ENCODE results near the gene PLEKHG4. TPM values are rescaled to one million over a fixed set of nuclear protein-coding genes. Genes with fewer than 3 reads are reported as not detected.

Gene PLEKHG4
- polyA plus RNA-seq, 2 donors = 8.9 to 13.3 TPM

DNA sequence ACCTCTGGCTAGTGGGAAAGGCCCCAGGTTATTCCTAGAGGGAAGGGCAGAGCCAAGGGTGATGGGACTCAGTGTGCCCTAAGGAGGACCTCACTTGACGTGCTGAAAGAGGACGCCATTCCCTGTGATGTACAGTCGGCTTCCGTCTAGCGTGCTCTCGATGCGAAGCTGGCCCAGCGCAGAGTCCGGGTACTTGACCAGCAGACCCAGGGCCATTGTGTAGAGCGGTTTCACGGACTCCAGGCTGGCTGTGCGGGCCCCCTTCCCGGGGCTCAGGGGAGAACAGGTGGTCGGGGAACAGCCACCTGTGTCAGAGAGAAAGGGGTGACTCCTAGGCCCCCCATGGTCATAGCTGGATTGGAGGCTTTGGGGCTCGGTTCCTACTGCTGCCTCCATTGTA, 19.9 kb downstream of the PLEKHG4 start:
- no peak overlapping the region for H3K27ac ChIP-seq (ENCODE audit: low read depth in 2 of 2, low read length in 1 of 2)
- H3K9me3 ChIP-seq (ENCODE audit: control insufficient read depth in 2 of 2, insufficient read depth in 1 of 2, low read depth in 1 of 2, low read length in 1 of 2) = no peaks in the 10 kb centered on the region
- WGBS, 2 donors = 93 to 95% methylated on average over 15 of the region's 15 CpGs
- H3K36me3 ChIP-seq (ENCODE audit: control insufficient read depth in 2 of 2, insufficient read depth in 2 of 2, low read length in 1 of 2) = no peaks in the 10 kb centered on the region
- H3K27me3 ChIP-seq (ENCODE audit: control insufficient read depth in 1 of 2, insufficient read depth in 2 of 2, low read length in 2 of 2) = no peaks in the 10 kb centered on the region
- peaks cover 2 to 5% of the 10 kb centered on the region in 2 donors for H3K4me1 ChIP-seq (ENCODE audit: control insufficient read depth in 2 of 2, insufficient read depth in 2 of 2, low read length in 1 of 2)
- H3K4me3 ChIP-seq (ENCODE audit: low read depth in 1 of 2, low read length in 2 of 2) = no peak overlapping the region

GRCh38 chr16:67301080-67301782, 21.9 kb downstream of the PLEKHG4 start:
- Histone ChIP-seq H3K4me3 (ENCODE audit: low read depth in 1 of 2, low read length in 2 of 2) (no peak overlapping the region), H3K9me3 (ENCODE audit: control insufficient read depth in 2 of 2, insufficient read depth in 1 of 2, low read depth in 1 of 2, low read length in 1 of 2) (no peaks in the 10 kb centered on the region), H3K36me3 (ENCODE audit: control insufficient read depth in 2 of 2, insufficient read depth in 2 of 2, low read length in 1 of 2) (no peaks in the 10 kb centered on the region), H3K27me3 (ENCODE audit: control insufficient read depth in 1 of 2, insufficient read depth in 2 of 2, low read length in 2 of 2) (no peaks in the 10 kb centered on the region), H3K27ac (ENCODE audit: low read depth in 2 of 2, low read length in 1 of 2) (no peak overlapping the region), H3K4me1 (ENCODE audit: control insufficient read depth in 2 of 2, insufficient read depth in 2 of 2, low read length in 1 of 2) (peaks cover 2 to 5% of the 10 kb centered on the region in 2 donors)
- WGBS, 2 donors = 54 to 57% methylated on average over 11 of the region's 11 CpGs

GRCh38 chr16:67302076-67302475, 22.7 kb downstream of the PLEKHG4 start:
- Histone ChIP-seq H3K4me3 (ENCODE audit: low read depth in 1 of 2, low read length in 2 of 2) (no peak overlapping the region), H3K9me3 (ENCODE audit: control insufficient read depth in 2 of 2, insufficient read depth in 1 of 2, low read depth in 1 of 2, low read length in 1 of 2) (no peaks in the 10 kb centered on the region), H3K36me3 (ENCODE audit: control insufficient read depth in 2 of 2, insufficient read depth in 2 of 2, low read length in 1 of 2) (no peaks in the 10 kb centered on the region), H3K27ac (ENCODE audit: low read depth in 2 of 2, low read length in 1 of 2) (no peak overlapping the region), H3K4me1 (ENCODE audit: control insufficient read depth in 2 of 2, insufficient read depth in 2 of 2, low read length in 1 of 2) (peaks cover 2 to 5% of the 10 kb centered on the region in 2 donors), H3K27me3 (ENCODE audit: control insufficient read depth in 1 of 2, insufficient read depth in 2 of 2, low read length in 2 of 2) (no peaks in the 10 kb centered on the region)
- 79 to 80% methylated on average over 7 of the region's 7 CpGs for WGBS, 2 donors

DNA sequence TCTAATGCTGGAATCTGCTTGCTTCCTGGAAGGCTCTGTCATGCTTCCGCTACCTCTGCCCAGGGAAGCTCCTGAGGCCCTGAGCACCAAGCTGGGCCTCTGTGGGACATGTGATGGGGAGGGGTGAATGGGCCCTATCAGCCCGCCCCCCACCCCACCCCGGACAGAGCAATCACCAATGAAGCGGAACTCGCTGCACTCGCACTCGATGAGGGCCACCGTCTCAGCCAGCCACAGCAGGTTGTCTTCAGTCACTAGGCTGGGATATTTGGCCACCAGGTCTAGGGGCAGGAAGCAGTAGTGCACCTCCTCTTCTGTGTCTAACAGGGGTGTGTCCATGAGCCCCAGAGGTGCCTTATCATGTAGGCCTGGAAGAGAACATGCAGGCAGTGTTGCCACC, 23.6 kb downstream of the PLEKHG4 start:
- Histone ChIP-seq H3K4me3 (ENCODE audit: low read depth in 1 of 2, low read length in 2 of 2) (no peak overlapping the region), H3K4me1 (ENCODE audit: control insufficient read depth in 2 of 2, insufficient read depth in 2 of 2, low read length in 1 of 2) (peaks cover 2 to 5% of the 10 kb centered on the region in 2 donors), H3K27me3 (ENCODE audit: control insufficient read depth in 1 of 2, insufficient read depth in 2 of 2, low read length in 2 of 2) (no peaks in the 10 kb centered on the region), H3K36me3 (ENCODE audit: control insufficient read depth in 2 of 2, insufficient read depth in 2 of 2, low read length in 1 of 2) (no peaks in the 10 kb centered on the region), H3K27ac (ENCODE audit: low read depth in 2 of 2, low read length in 1 of 2) (no peak overlapping the region), H3K9me3 (ENCODE audit: control insufficient read depth in 2 of 2, insufficient read depth in 1 of 2, low read depth in 1 of 2, low read length in 1 of 2) (no peaks in the 10 kb centered on the region)
- WGBS, 2 donors = 84 to 89% methylated on average over 8 of the region's 8 CpGs

DNA sequence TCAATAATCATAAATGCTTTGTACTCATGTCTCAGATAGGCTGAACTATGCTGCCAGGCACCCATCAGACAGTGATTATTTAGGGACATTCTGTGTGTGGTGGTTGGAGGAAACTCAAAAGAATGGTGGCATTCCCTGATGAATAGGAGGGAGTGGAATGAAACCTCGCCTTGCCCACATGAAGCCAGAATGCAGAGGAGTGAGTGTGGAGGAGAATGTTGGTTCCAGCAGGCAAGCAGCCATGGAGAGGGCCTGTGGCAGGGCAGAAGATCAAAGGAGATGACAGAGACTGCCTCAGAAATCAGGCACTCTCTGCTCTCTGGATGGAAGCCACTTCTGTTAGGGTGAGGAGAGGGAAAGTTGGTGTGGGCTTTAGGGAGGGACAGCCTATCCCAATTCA, 24.7 kb downstream of the PLEKHG4 start:
- Histone ChIP-seq H3K4me1 (ENCODE audit: control insufficient read depth in 2 of 2, insufficient read depth in 2 of 2, low read length in 1 of 2) (peaks cover 0 to 5% of the 10 kb centered on the region in 2 donors), H3K4me3 (ENCODE audit: low read depth in 1 of 2, low read length in 2 of 2) (no peak overlapping the region), H3K27me3 (ENCODE audit: control insufficient read depth in 1 of 2, insufficient read depth in 2 of 2, low read length in 2 of 2) (no peaks in the 10 kb centered on the region), H3K27ac (ENCODE audit: low read depth in 2 of 2, low read length in 1 of 2) (no peak overlapping the region), H3K9me3 (ENCODE audit: control insufficient read depth in 2 of 2, insufficient read depth in 1 of 2, low read depth in 1 of 2, low read length in 1 of 2) (no peaks in the 10 kb centered on the region), H3K36me3 (ENCODE audit: control insufficient read depth in 2 of 2, insufficient read depth in 2 of 2, low read length in 1 of 2) (no peaks in the 10 kb centered on the region)
- WGBS, 2 donors = 49 to 69% methylated on average over 1 of the region's 1 CpG

GRCh38 chr16:67305216-67306071, 26.1 kb downstream of the PLEKHG4 start:
- no peaks in the 10 kb centered on the region for H3K27me3 ChIP-seq (ENCODE audit: control insufficient read depth in 1 of 2, insufficient read depth in 2 of 2, low read length in 2 of 2)
- peaks cover 0 to 5% of the 10 kb centered on the region in 2 donors for H3K4me1 ChIP-seq (ENCODE audit: control insufficient read depth in 2 of 2, insufficient read depth in 2 of 2, low read length in 1 of 2)
- H3K9me3 ChIP-seq (ENCODE audit: control insufficient read depth in 2 of 2, insufficient read depth in 1 of 2, low read depth in 1 of 2, low read length in 1 of 2) = no peaks in the 10 kb centered on the region
- H3K4me3 ChIP-seq (ENCODE audit: low read depth in 1 of 2, low read length in 2 of 2) = no peak overlapping the region
- H3K36me3 ChIP-seq (ENCODE audit: control insufficient read depth in 2 of 2, insufficient read depth in 2 of 2, low read length in 1 of 2) = no peaks in the 10 kb centered on the region
- H3K27ac ChIP-seq (ENCODE audit: low read depth in 2 of 2, low read length in 1 of 2) = no peak overlapping the region
- 84 to 91% methylated on average over 13 of the region's 13 CpGs for WGBS, 2 donors

GRCh38 chr16:67310561-67310960, 31.2 kb downstream of the PLEKHG4 start:
- Histone ChIP-seq H3K4me1 (ENCODE audit: control insufficient read depth in 2 of 2, insufficient read depth in 2 of 2, low read length in 1 of 2) (peaks cover 0 to 4% of the 10 kb centered on the region in 2 donors), H3K27me3 (ENCODE audit: control insufficient read depth in 1 of 2, insufficient read depth in 2 of 2, low read length in 2 of 2) (no peaks in the 10 kb centered on the region), H3K9me3 (ENCODE audit: control insufficient read depth in 2 of 2, insufficient read depth in 1 of 2, low read depth in 1 of 2, low read length in 1 of 2) (no peaks in the 10 kb centered on the region), H3K27ac (ENCODE audit: low read depth in 2 of 2, low read length in 1 of 2) (no peak overlapping the region), H3K36me3 (ENCODE audit: control insufficient read depth in 2 of 2, insufficient read depth in 2 of 2, low read length in 1 of 2) (no peaks in the 10 kb centered on the region), H3K4me3 (ENCODE audit: low read depth in 1 of 2, low read length in 2 of 2) (no peak overlapping the region)
- WGBS, 2 donors = 90% methylated on average over 3 of the region's 3 CpGs

DNA sequence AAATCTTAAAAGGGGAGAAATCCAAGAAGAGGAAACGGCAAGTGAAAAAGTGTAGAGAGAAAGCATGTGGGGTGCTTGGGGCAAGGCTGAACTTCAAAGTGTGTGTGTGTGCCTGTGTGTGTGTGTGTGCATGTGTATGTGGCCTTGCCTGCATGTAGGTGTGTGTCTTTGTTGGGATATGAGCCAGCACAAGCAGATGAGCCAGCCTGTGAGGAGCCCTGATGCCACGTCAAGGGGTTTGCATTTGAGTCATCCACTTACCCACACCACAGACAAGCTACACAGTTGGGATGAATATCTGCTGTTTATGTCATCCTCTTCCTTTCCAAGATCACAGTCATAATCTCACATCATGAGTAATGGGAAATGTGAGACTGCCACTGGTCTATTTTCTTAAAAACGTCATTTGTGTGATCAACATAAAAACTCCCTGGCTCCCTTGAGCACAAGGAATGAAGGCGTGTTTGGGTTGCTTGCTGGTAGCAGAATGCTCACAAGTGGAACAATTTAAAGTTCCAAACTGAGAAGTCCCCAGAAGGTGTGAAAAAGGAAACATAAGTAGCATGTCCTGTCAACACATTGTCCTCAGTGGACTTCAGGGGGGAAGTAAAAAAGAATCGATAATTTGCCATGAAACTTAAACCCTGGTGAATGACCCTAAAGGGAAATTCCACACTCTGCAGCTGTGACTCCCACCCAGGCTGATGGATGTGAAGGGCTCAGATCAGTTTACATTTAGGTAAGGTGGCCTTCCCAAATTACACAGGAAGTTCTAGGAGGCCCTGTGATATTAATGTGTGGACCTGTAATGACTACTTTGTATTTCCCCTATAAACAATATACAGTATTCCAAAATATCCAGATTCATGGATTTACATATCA, 32.5 kb downstream of the PLEKHG4 start:
- H3K27ac ChIP-seq (ENCODE audit: low read depth in 2 of 2, low read length in 1 of 2) = no peak overlapping the region
- no peaks in the 10 kb centered on the region for H3K27me3 ChIP-seq (ENCODE audit: control insufficient read depth in 1 of 2, insufficient read depth in 2 of 2, low read length in 2 of 2)
- no peaks in the 10 kb centered on the region for H3K9me3 ChIP-seq (ENCODE audit: control insufficient read depth in 2 of 2, insufficient read depth in 1 of 2, low read depth in 1 of 2, low read length in 1 of 2)
- H3K4me1 ChIP-seq (ENCODE audit: control insufficient read depth in 2 of 2, insufficient read depth in 2 of 2, low read length in 1 of 2) = peaks cover 0 to 4% of the 10 kb centered on the region in 2 donors
- H3K36me3 ChIP-seq (ENCODE audit: control insufficient read depth in 2 of 2, insufficient read depth in 2 of 2, low read length in 1 of 2) = no peaks in the 10 kb centered on the region
- no peak overlapping the region for H3K4me3 ChIP-seq (ENCODE audit: low read depth in 1 of 2, low read length in 2 of 2)
- WGBS, 2 donors = 30 to 50% methylated on average over 5 of the region's 5 CpGs

GRCh38 chr16:67312719-67313118, 33.4 kb downstream of the PLEKHG4 start:
- peaks cover 0 to 4% of the 10 kb centered on the region in 2 donors for H3K4me1 ChIP-seq (ENCODE audit: control insufficient read depth in 2 of 2, insufficient read depth in 2 of 2, low read length in 1 of 2)
- H3K4me3 ChIP-seq (ENCODE audit: low read depth in 1 of 2, low read length in 2 of 2) = no peak overlapping the region
- no peaks in the 10 kb centered on the region for H3K27me3 ChIP-seq (ENCODE audit: control insufficient read depth in 1 of 2, insufficient read depth in 2 of 2, low read length in 2 of 2)
- no peak overlapping the region for H3K27ac ChIP-seq (ENCODE audit: low read depth in 2 of 2, low read length in 1 of 2)
- H3K9me3 ChIP-seq (ENCODE audit: control insufficient read depth in 2 of 2, insufficient read depth in 1 of 2, low read depth in 1 of 2, low read length in 1 of 2) = no peaks in the 10 kb centered on the region
- no peaks in the 10 kb centered on the region for H3K36me3 ChIP-seq (ENCODE audit: control insufficient read depth in 2 of 2, insufficient read depth in 2 of 2, low read length in 1 of 2)

Data from esophagus (tissue), 2 donors.